ENCODE measurements around the gene ERN1.

Gene ERN1

DNA sequence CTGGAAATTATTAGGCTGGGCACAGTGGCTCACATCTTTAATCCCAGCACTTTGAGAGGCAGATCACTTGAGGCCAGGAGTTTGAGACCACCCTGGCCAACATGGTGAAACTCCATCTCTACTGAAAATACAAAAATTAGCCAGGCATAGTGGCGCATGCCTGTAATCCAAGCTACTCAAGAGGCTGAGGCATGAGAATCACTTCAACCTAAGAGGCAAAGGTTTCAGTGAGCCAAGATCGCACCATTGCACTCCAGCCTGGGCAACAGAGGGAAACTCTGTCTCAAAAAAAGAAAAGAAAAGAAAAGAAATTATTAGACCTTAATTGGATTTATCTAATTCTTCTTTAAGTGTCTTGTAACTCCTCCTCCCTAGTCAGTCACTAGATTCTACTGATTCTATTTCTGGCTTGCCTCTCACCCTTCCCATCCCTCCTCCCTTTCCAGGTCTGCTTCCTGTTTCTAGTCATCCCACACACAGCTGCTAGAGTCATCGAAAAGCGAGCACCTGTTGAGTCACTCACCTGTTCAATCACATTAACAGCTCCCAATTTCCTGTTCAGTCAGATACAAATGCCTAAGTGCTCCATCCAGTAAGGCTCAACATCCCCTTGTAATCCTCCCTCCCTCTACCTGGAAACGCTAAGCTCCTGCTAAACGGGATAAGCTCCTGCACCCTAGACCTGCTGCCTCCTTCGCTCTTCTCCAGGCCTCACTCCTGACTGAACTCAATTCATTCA lies 34.6 kb downstream of the ERN1 start:
- no peak for TF ChIP-seq ZFX (IDR thresholded peaks at IDR 0.05)
- TF ChIP-seq, protein P1, sequence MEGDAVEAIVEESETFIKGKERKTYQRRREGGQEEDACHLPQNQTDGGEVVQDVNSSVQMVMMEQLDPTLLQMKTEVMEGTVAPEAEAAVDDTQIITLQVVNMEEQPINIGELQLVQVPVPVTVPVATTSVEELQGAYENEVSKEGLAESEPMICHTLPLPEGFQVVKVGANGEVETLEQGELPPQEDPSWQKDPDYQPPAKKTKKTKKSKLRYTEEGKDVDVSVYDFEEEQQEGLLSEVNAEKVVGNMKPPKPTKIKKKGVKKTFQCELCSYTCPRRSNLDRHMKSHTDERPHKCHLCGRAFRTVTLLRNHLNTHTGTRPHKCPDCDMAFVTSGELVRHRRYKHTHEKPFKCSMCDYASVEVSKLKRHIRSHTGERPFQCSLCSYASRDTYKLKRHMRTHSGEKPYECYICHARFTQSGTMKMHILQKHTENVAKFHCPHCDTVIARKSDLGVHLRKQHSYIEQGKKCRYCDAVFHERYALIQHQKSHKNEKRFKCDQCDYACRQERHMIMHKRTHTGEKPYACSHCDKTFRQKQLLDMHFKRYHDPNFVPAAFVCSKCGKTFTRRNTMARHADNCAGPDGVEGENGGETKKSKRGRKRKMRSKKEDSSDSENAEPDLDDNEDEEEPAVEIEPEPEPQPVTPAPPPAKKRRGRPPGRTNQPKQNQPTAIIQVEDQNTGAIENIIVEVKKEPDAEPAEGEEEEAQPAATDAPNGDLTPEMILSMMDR (conservative IDR thresholded peaks at IDR 0.05), result no peak
- no peak overlapping the region for H3K27ac ChIP-seq

DNA sequence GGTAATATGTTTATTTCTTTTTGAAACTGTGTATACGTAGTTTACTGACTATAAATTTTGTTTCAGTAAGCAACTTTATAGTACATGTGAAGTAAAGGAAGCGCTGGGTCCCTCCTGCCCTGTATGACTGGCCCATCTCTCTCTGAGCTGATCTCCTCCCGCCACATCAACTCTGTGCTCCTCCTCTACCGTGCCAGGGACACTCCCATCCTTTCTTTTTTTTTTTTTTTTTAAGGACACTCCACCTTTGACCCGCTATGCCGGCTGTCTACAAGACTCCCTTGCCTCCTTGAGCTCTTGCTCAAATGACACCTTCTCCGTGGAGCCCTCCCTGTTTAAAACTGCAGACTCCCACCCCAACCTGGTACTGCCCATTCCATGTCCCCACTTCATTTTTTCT lies 35.5 kb downstream of the ERN1 start:
- H3K27ac ChIP-seq, result no peak overlapping the region
- TF ChIP-seq, protein P1 (conservative IDR thresholded peaks at IDR 0.05), result no peak
- TF ChIP-seq ZFX (IDR thresholded peaks at IDR 0.05), result no peak

DNA sequence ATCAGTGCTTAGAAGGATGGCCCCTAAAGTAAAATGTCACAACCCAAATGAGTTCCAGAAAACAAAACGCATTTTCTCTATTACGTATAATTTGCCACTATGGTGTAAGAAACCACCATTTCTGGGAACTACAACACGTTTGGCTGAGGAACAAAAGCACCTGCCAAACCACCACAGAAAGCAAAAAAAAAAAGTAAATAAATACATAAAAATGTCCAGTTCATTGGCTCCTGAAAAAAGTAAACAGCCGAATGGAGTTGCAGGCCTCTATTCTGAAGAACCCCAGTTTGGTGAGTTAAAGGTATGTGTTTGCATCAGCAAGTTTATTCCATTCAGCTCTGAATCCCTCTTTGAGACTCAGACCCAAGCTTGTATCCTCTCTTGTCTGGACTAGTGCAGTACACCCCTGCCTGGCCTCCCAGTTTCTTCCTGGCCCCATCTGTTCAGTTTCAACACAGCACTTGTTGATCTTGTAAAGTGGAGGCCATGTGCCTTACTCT lies 36.9 kb downstream of the ERN1 start:
- no peak overlapping the region for H3K27ac ChIP-seq
- TF ChIP-seq, protein P1 (conservative IDR thresholded peaks at IDR 0.05), result no peak

DNA sequence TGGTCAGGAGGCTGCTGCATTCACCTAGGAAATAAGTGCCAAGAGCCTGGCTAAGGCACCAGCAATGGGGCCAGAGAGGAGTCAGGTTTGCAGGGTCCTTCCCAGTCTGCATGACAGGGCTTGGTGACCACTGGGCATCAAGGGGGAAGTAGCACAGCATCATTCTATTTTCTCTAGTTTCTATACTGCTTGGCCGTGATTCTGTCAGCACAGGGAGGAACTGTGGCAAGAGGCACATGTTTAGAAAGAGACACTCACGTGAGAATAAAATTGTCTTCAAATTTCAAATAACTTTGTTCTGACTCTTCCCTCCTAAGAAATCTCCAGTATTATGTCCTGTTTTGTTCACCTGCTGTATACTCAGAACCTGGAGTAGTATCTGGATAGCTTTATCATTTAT lies 37.8 kb downstream of the ERN1 start:
- TF ChIP-seq ZFX (IDR thresholded peaks at IDR 0.05), result no peak
- TF ChIP-seq, protein P1 (conservative IDR thresholded peaks at IDR 0.05), result no peak

DNA sequence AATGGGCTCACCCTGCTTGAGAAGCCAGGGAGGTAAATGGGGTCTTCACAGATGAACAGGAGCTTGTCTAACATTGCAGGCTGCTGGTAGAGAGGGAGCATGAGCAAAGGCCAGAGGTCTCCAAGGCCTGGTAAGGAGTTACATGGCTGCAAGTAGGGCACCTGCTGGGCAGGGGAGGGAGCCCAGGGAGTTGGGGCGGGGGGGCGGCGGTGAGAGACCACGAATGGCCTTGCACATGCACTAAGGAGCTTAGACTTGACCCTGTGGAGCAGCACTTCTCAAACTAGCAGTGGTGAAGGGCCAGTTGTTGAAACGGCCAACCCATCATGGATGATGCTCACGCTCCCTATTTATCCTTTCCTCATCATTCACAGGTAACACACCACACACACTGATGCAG lies 38.4 kb downstream of the ERN1 start:
- TF ChIP-seq ZFX (IDR thresholded peaks at IDR 0.05), result no peak
- TF ChIP-seq, protein P1 (conservative IDR thresholded peaks at IDR 0.05), result no peak

More for the DNA sequence above, 37.8 kb downstream of the ERN1 start:
- no peak overlapping the region for H3K27ac ChIP-seq

DNA sequence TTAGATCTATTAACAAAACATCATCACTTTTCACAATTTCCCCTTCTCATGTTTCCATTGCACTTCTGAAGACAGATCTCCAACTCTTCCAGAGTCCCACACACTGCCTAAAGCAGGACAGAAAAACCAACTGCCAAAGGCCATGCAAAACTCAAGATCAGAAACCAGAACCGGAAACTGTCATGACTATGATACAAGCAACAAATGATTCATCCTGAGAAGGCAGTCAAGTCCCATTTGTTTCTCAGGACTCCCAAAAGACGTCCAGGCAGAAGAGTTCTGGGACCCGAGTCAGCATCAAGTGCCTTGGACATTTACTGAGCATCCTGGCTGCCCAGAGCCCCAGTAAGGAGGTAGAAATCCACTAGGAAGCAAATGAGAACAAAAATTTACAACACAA lies 38.8 kb downstream of the ERN1 start:
- TF ChIP-seq ZFX (IDR thresholded peaks at IDR 0.05), result no peak
- TF ChIP-seq, protein P1 (conservative IDR thresholded peaks at IDR 0.05), result no peak
- H3K27ac ChIP-seq, result no peak overlapping the region

More for the DNA sequence above, 38.4 kb downstream of the ERN1 start:
- H3K27ac ChIP-seq, result no peak overlapping the region

DNA sequence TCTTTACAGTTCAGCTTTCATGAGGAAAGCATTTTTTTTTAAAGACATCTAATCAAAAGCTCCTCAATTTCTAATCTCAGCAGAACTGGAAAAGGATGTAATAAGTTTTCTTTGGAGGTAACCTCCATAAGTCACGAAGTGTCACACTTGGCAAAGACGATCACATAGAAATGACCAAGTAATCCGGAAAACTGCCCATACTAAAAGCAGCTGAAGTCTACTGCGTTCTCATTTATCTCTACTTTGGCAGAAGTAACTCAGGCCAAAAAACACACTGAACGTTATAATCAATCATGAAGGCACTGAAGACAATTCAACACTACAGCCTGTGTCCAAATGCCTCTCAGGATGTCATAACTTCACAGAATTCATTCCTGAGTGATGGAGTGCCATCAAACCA lies 39.8 kb downstream of the ERN1 start:
- H3K27ac ChIP-seq, result no peak overlapping the region
- TF ChIP-seq, protein P1 (conservative IDR thresholded peaks at IDR 0.05), result no peak
- TF ChIP-seq ZFX (IDR thresholded peaks at IDR 0.05), result no peak
